ENCODE measurements around the gene E2F8.

The E2F8 gene

DNA sequence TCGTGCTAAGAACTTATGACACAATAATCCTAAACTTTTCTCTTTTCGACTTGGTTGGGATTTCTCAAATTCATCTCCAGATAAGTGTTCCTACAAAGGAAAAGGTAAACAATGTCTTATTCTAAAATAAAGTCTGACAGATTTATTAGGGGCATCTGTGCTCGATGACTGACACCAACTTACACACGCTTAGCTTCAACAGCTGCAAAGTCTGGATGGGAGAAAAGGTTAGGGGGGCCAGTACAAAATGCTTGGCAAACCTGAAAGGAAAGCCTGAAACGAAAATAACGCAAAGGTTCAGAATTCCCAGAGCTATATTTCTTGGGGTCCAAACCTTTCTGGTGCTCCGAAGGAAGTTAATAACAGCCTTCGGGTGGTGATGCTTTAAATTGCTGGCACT, 3.4 kb downstream of the E2F8 start:
- no peak overlapping the region for H3K4ac ChIP-seq (ENCODE audit: low read depth, low read length)
- no peaks in the 10 kb centered on the region for H3K9me3 ChIP-seq (ENCODE audit: insufficient read depth, low read depth, low read length)
- peaks cover under 1 to 8% of the 10 kb centered on the region in 2 experiments for H3K4me1 ChIP-seq (ENCODE audit: control insufficient read depth in 1 of 2, insufficient read depth in 2 of 2, low read length in 2 of 2)
- H3K9ac ChIP-seq (ENCODE audit: low read length): no peak overlapping the region
- H2BK5ac ChIP-seq (ENCODE audit: low read depth, low read length, poor library complexity): no peak overlapping the region
- H4K8ac ChIP-seq (ENCODE audit: low read depth, low read length): no peak overlapping the region
- H3K4me3 ChIP-seq (ENCODE audit: low read depth, low read length): no peak overlapping the region
- H4K91ac ChIP-seq (ENCODE audit: low read depth, low read length): no peak overlapping the region
- H2BK12ac ChIP-seq (ENCODE audit: low read length): no peak overlapping the region
- H2AFZ ChIP-seq (ENCODE audit: insufficient read depth, low read length, poor library complexity): no peak overlapping the region
- no peak overlapping the region for H3K14ac ChIP-seq (ENCODE audit: low read length)
- no peak overlapping the region for H2AK5ac ChIP-seq (ENCODE audit: low read length)
- no peaks in the 10 kb centered on the region for H3K27me3 ChIP-seq (ENCODE audit: insufficient read depth, low read length)
- peaks cover 10 to 18% of the 10 kb centered on the region in 2 experiments for H3K36me3 ChIP-seq (ENCODE audit: control insufficient read depth in 1 of 2, insufficient read depth in 2 of 2, low read length in 2 of 2)
- H3K4me2 ChIP-seq (ENCODE audit: low read length): no peak overlapping the region
- no CpG with 5 or more reads among the region's 8 CpGs for whole genome bisulfite sequencing (ENCODE audit: extremely low coverage, insufficient coverage, insufficient read length)
- no peak overlapping the region for H3K23ac ChIP-seq (ENCODE audit: low read length)
- no peak for DNase-seq
- peaks cover 11% of the 10 kb centered on the region for H3K79me2 ChIP-seq (ENCODE audit: control insufficient read depth, insufficient read depth, low read length, poor library complexity)
- no peak overlapping the region for H2BK120ac ChIP-seq (ENCODE audit: insufficient read depth, low read length, poor library complexity)
- H4K12ac ChIP-seq (ENCODE audit: low read depth, low read length): no peak overlapping the region
- no peak overlapping the region for H3K18ac ChIP-seq (ENCODE audit: low read length)
- H3K79me1 ChIP-seq (ENCODE audit: low read length): peaks cover 15% of the 10 kb centered on the region
- H3K27ac ChIP-seq (ENCODE audit: low read depth, low read length): no peak overlapping the region

DNA sequence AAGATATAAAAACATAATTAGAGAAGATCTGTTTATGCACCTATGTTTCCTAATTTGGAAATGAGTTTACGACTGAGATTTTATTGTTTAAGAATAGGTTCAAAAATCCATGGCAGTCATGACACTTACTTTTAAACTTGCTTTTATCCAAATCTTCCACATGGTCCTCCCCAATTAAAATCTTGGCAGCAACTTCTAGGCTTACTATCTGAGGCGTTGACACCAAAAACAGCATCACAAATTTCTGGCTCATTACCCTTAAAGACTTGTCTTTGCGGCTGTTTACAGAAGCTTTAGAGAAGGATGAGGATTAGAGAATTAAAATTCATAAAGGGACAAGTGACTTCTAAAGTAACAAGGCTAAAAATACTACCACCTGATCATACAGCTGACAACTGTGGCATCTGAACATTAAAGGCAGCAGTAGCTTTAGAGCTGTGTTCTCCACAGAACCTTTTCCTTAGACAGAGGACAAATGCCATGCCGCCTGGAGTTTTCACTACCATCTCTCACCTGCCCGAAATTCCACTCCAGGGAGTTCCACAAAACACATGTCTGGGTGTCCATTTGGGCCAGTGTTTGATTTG, 6.4 kb downstream of the E2F8 start:
- no peak for DNase-seq

GRCh38 chr11:19232910-19233503, 7.7 kb downstream of the E2F8 start:
- no peak overlapping the region for H4K8ac ChIP-seq (ENCODE audit: low read depth, low read length)
- H3K27me3 ChIP-seq (ENCODE audit: insufficient read depth, low read length): no peaks in the 10 kb centered on the region
- peak; percentile 45 to 92 for DNase-seq
- H3K4me1 ChIP-seq (ENCODE audit: control insufficient read depth in 1 of 2, insufficient read depth in 2 of 2, low read length in 2 of 2): peaks cover 0 to 2% of the 10 kb centered on the region in 2 experiments
- H3K36me3 ChIP-seq (ENCODE audit: control insufficient read depth in 1 of 2, insufficient read depth in 2 of 2, low read length in 2 of 2): peaks cover 15 to 25% of the 10 kb centered on the region in 2 experiments
- H2BK120ac ChIP-seq (ENCODE audit: insufficient read depth, low read length, poor library complexity): no peak overlapping the region
- peaks cover 2% of the 10 kb centered on the region for H3K79me1 ChIP-seq (ENCODE audit: low read length)
- no peak overlapping the region for H3K4me3 ChIP-seq (ENCODE audit: low read depth, low read length)
- no peak overlapping the region for H2AFZ ChIP-seq (ENCODE audit: insufficient read depth, low read length, poor library complexity)
- H3K4me2 ChIP-seq (ENCODE audit: low read length): no peak overlapping the region
- H2BK12ac ChIP-seq (ENCODE audit: low read length): no peak overlapping the region
- no CpG with 5 or more reads among the region's 6 CpGs for whole genome bisulfite sequencing (ENCODE audit: extremely low coverage, insufficient coverage, insufficient read length)
- H2AK5ac ChIP-seq (ENCODE audit: low read length): no peak overlapping the region
- H4K91ac ChIP-seq (ENCODE audit: low read depth, low read length): no peak overlapping the region
- no peaks in the 10 kb centered on the region for H3K9me3 ChIP-seq (ENCODE audit: insufficient read depth, low read depth, low read length)
- no peak overlapping the region for H3K14ac ChIP-seq (ENCODE audit: low read length)
- no peak overlapping the region for H3K4ac ChIP-seq (ENCODE audit: low read depth, low read length)
- H4K12ac ChIP-seq (ENCODE audit: low read depth, low read length): no peak overlapping the region
- H2BK5ac ChIP-seq (ENCODE audit: low read depth, low read length, poor library complexity): no peak overlapping the region
- no peak overlapping the region for H3K18ac ChIP-seq (ENCODE audit: low read length)
- H3K9ac ChIP-seq (ENCODE audit: low read length): no peak overlapping the region
- H3K23ac ChIP-seq (ENCODE audit: low read length): no peak overlapping the region
- H3K79me2 ChIP-seq (ENCODE audit: control insufficient read depth, insufficient read depth, low read length, poor library complexity): no peaks in the 10 kb centered on the region
- H3K27ac ChIP-seq (ENCODE audit: low read depth, low read length): no peak overlapping the region

More for the DNA sequence above, 6.4 kb downstream of the E2F8 start:
- Histone ChIP-seq H2AK5ac (ENCODE audit: low read length) (no peak overlapping the region), H3K27ac (ENCODE audit: low read depth, low read length) (no peak overlapping the region), H2BK5ac (ENCODE audit: low read depth, low read length, poor library complexity) (no peak overlapping the region), H3K4me1 (ENCODE audit: control insufficient read depth in 1 of 2, insufficient read depth in 2 of 2, low read length in 2 of 2) (peaks cover 0 to 2% of the 10 kb centered on the region in 2 experiments), H3K36me3 (ENCODE audit: control insufficient read depth in 1 of 2, insufficient read depth in 2 of 2, low read length in 2 of 2) (peaks cover 15 to 24% of the 10 kb centered on the region in 2 experiments), H3K9ac (ENCODE audit: low read length) (no peak overlapping the region), H2AFZ (ENCODE audit: insufficient read depth, low read length, poor library complexity) (no peak overlapping the region), H3K18ac (ENCODE audit: low read length) (no peak overlapping the region), H3K9me3 (ENCODE audit: insufficient read depth, low read depth, low read length) (no peaks in the 10 kb centered on the region), H3K79me2 (ENCODE audit: control insufficient read depth, insufficient read depth, low read length, poor library complexity) (no peaks in the 10 kb centered on the region), H3K4me2 (ENCODE audit: low read length) (no peak overlapping the region), H3K23ac (ENCODE audit: low read length) (no peak overlapping the region), H2BK120ac (ENCODE audit: insufficient read depth, low read length, poor library complexity) (no peak overlapping the region), H3K27me3 (ENCODE audit: insufficient read depth, low read length) (no peaks in the 10 kb centered on the region), H4K8ac (ENCODE audit: low read depth, low read length) (no peak overlapping the region), H3K4ac (ENCODE audit: low read depth, low read length) (no peak overlapping the region), H3K14ac (ENCODE audit: low read length) (no peak overlapping the region), H4K12ac (ENCODE audit: low read depth, low read length) (no peak overlapping the region), H4K91ac (ENCODE audit: low read depth, low read length) (no peak overlapping the region), H2BK12ac (ENCODE audit: low read length) (no peak overlapping the region), H3K79me1 (ENCODE audit: low read length) (peaks cover 2% of the 10 kb centered on the region), H3K4me3 (ENCODE audit: low read depth, low read length) (no peak overlapping the region)
- no CpG with 5 or more reads among the region's 5 CpGs for WGBS (ENCODE audit: extremely low coverage, insufficient coverage, insufficient read length)

DNA sequence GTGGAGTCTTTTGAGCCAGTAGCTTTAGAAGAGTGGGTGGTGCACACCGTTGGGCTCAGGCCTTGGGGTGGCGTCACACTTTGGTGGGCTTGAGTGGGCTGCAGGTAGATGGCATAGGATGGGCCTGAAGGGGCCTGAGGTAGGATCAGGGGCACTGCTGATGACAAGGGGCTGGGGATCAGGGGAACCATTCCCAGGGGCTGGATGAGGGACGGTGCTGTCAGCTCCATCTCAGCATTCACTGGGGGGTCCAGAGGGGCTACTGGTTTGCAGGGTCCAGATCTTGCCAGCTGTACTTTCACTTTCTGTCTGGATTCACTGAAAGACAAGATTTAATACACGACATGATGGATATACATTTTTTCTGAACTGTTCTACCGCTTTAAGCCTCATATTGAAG, 11.1 kb downstream of the E2F8 start:
- no peak overlapping the region for H2BK120ac ChIP-seq (ENCODE audit: insufficient read depth, low read length, poor library complexity)

More for the DNA sequence above, 11.1 kb downstream of the E2F8 start:
- Histone ChIP-seq H4K91ac (ENCODE audit: low read depth, low read length) (no peak overlapping the region), H2AK5ac (ENCODE audit: low read length) (no peak overlapping the region), H2BK5ac (ENCODE audit: low read depth, low read length, poor library complexity) (no peak overlapping the region), H3K79me1 (ENCODE audit: low read length) (no peaks in the 10 kb centered on the region), H3K9me3 (ENCODE audit: insufficient read depth, low read depth, low read length) (no peaks in the 10 kb centered on the region), H3K9ac (ENCODE audit: low read length) (no peak overlapping the region), H3K4ac (ENCODE audit: low read depth, low read length) (no peak overlapping the region), H3K23ac (ENCODE audit: low read length) (no peak overlapping the region), H4K12ac (ENCODE audit: low read depth, low read length) (no peak overlapping the region), H3K18ac (ENCODE audit: low read length) (no peak overlapping the region), H3K27ac (ENCODE audit: low read depth, low read length) (no peak overlapping the region), H3K79me2 (ENCODE audit: control insufficient read depth, insufficient read depth, low read length, poor library complexity) (no peaks in the 10 kb centered on the region), H4K8ac (ENCODE audit: low read depth, low read length) (no peak overlapping the region), H2BK12ac (ENCODE audit: low read length) (no peak overlapping the region), H3K36me3 (ENCODE audit: control insufficient read depth in 1 of 2, insufficient read depth in 2 of 2, low read length in 2 of 2) (peaks cover 14 to 24% of the 10 kb centered on the region in 2 experiments), H3K4me3 (ENCODE audit: low read depth, low read length) (no peak overlapping the region), H3K4me1 (ENCODE audit: control insufficient read depth in 1 of 2, insufficient read depth in 2 of 2, low read length in 2 of 2) (no peaks in the 10 kb centered on the region), H3K14ac (ENCODE audit: low read length) (no peak overlapping the region), H2AFZ (ENCODE audit: insufficient read depth, low read length, poor library complexity) (no peak overlapping the region), H3K27me3 (ENCODE audit: insufficient read depth, low read length) (no peaks in the 10 kb centered on the region), H3K4me2 (ENCODE audit: low read length) (no peak overlapping the region)
- no peak for DNase-seq
- WGBS (ENCODE audit: extremely low coverage, insufficient coverage, insufficient read length): no CpG with 5 or more reads among the region's 5 CpGs
